Calu3 (cell line): ENCODE results near the gene IZUMO1R. TPM values are rescaled to one million over a fixed set of nuclear protein-coding genes. Genes with fewer than 3 reads are reported as not detected.
A peak's percentile ranks its signal among the peaks of the same experiment; 100 is the strongest.

Experiments
- BruUV-seq: library from RNA; stranded (reverse); fragments of 400-500 nt; replicated peaks from 2 replicates; lab custom pipeline; 2021; lab: Mats Ljungman, UMichigan
- CTCF ChIA-PET: fragments of 300-600 bp; sonication (Branson Sonifier 250); formaldehyde crosslinking; loops from one replicate; lab custom pipeline; 2022; ENCODE audit warnings: antibody characterized with exemption; lab: Charles Lee
- DNase-seq: peaks from one replicate; pipeline ENCODE4 v3.0.0; 2022
- H3K27ac Mint-ChIP-seq: one replicate; pipeline ENCODE4 v1.8.0; 2022; ENCODE audit warnings: mixed read lengths; ENCODE audit not compliant: unreplicated experiment
- H3K27me3 Mint-ChIP-seq: one replicate; pipeline ENCODE4 v1.8.0; 2022; ENCODE audit warnings: mixed read lengths; ENCODE audit not compliant: unreplicated experiment
- H3K36me3 Mint-ChIP-seq: one replicate; pipeline ENCODE4 v1.8.0; 2022; ENCODE audit warnings: mild to moderate bottlenecking, moderate library complexity, mixed read lengths; ENCODE audit not compliant: insufficient read depth, unreplicated experiment
- H3K4me1 Mint-ChIP-seq: one replicate; pipeline ENCODE4 v1.8.0; 2022; ENCODE audit warnings: mild to moderate bottlenecking, low read depth, mixed read lengths; ENCODE audit not compliant: unreplicated experiment
- H3K4me3 Mint-ChIP-seq: one replicate; pipeline ENCODE4 v1.8.0; 2022; ENCODE audit warnings: mild to moderate bottlenecking, low read depth, moderate library complexity, mixed read lengths; ENCODE audit not compliant: unreplicated experiment
- H3K9me3 Mint-ChIP-seq: one replicate; pipeline ENCODE4 v1.8.0; 2022; ENCODE audit warnings: low read depth, mixed read lengths; ENCODE audit not compliant: unreplicated experiment
- intact Hi-C: fragments of 100-400 bp; cut with micrococcal nuclease; formaldehyde crosslinking; loops from one replicate; pipeline ENCODE4 v1.10.0; 2022; ENCODE audit not compliant: unreplicated experiment
- total RNA-seq: library from RNA; stranded (reverse); gene quantifications from 2 replicates; pipeline ENCODE4 v1.2.3, GENCODE V29; 2022
- TF ChIP-seq, protein P1 (sequence below): fragments of 200-600 bp; IDR thresholded peaks from one replicate; pipeline ENCODE4 v1.8.0; 2022; ENCODE audit warnings: antibody characterized with exemption; ENCODE audit not compliant: unreplicated experiment

IZUMO1R gene
- total RNA-seq, 1 experiment from 2014 or later, result not detected

- CTCF ChIA-PET, result interaction anchor here (0.6 kb wide), 1 partner anchor 101 kb away, joined by 3 read pairs; no protein-coding TSS in a partner anchor
- Mint-ChIP-seq H3K36me3 (no peaks in the 10 kb centered on the region), H3K4me3 (no peak overlapping the region), H3K27me3 (peaks cover 26% of the 10 kb centered on the region), H3K4me1 (no peaks in the 10 kb centered on the region), H3K9me3 (no peaks in the 10 kb centered on the region), H3K27ac (no peak overlapping the region)
- TF ChIP-seq, protein P1, sequence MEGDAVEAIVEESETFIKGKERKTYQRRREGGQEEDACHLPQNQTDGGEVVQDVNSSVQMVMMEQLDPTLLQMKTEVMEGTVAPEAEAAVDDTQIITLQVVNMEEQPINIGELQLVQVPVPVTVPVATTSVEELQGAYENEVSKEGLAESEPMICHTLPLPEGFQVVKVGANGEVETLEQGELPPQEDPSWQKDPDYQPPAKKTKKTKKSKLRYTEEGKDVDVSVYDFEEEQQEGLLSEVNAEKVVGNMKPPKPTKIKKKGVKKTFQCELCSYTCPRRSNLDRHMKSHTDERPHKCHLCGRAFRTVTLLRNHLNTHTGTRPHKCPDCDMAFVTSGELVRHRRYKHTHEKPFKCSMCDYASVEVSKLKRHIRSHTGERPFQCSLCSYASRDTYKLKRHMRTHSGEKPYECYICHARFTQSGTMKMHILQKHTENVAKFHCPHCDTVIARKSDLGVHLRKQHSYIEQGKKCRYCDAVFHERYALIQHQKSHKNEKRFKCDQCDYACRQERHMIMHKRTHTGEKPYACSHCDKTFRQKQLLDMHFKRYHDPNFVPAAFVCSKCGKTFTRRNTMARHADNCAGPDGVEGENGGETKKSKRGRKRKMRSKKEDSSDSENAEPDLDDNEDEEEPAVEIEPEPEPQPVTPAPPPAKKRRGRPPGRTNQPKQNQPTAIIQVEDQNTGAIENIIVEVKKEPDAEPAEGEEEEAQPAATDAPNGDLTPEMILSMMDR, result no peak
- no TSS peak for BruUV-seq
- intact Hi-C loops, result no loop called here
- DNase-seq, result no peak
Observed at GRCh38 chr11:94295534-94295933, 8.8 kb upstream of the IZUMO1R start.

DNA sequence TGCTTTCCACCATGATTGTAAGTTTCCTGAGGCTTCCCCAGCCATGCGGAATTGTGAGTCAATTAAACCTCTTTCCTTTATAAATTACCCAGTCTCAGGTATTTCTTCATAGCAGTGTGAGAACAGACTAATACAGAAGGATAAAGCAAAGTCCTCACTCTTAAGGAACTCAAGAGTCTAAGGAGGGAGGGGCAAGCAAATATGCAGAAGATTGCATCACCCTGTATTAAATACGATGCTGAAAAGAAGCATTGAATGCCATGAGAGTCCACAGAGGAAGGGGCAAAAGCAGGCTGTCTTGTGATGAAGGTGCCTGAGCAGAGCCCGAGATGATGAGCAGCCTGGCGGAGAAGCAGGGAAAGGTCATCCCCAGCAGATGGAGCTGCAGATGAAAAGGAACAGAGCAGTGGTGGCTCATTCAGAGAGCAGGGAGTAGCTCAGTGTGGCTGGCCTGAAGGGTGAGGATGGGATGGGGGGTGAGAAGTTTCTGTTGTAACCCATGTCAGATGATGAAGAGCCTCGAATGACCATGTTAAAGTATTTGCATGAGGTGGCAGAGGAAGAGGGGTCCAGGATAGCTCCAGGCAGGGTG, 6.3 kb upstream of the IZUMO1R start:
- H3K4me1 Mint-ChIP-seq, result no peaks in the 10 kb centered on the region
- BruUV-seq, result no TSS peak
- no peak for DNase-seq
- peaks cover 40% of the 10 kb centered on the region for H3K27me3 Mint-ChIP-seq
- TF ChIP-seq, protein P1, result no peak
- peak overlapping the region; percentile 16 for H3K27ac Mint-ChIP-seq
- no peaks in the 10 kb centered on the region for H3K36me3 Mint-ChIP-seq
- CTCF ChIA-PET, result no interaction called here
- intact Hi-C loops, result no loop called here
- no peak overlapping the region for H3K4me3 Mint-ChIP-seq
- H3K9me3 Mint-ChIP-seq, result no peaks in the 10 kb centered on the region

GRCh38 chr11:94302776-94303175, 1.6 kb upstream of the IZUMO1R start:
- no peak for DNase-seq
- TF ChIP-seq, protein P1, result no peak
- H3K27ac Mint-ChIP-seq, result no peak overlapping the region
- peaks cover 45% of the 10 kb centered on the region for H3K27me3 Mint-ChIP-seq
- BruUV-seq, result no TSS peak
- no peak overlapping the region for H3K4me3 Mint-ChIP-seq
- H3K9me3 Mint-ChIP-seq, result no peaks in the 10 kb centered on the region
- CTCF ChIA-PET, result no interaction called here
- no peaks in the 10 kb centered on the region for H3K36me3 Mint-ChIP-seq
- peaks cover 7% of the 10 kb centered on the region for H3K4me1 Mint-ChIP-seq
- intact Hi-C loops, result no loop called here

- H3K4me3 Mint-ChIP-seq, result no peak overlapping the region
- TF ChIP-seq, protein P1, result no peak
- CTCF ChIA-PET, result no interaction called here
- H3K27ac Mint-ChIP-seq, result no peak overlapping the region
- H3K27me3 Mint-ChIP-seq, result peaks cover 23% of the 10 kb centered on the region
- intact Hi-C loops, result no loop called here
- no peak for DNase-seq
- peaks cover 7% of the 10 kb centered on the region for H3K4me1 Mint-ChIP-seq
- BruUV-seq, result no TSS peak
- H3K36me3 Mint-ChIP-seq, result no peaks in the 10 kb centered on the region
- no peaks in the 10 kb centered on the region for H3K9me3 Mint-ChIP-seq
Observed at GRCh38 chr11:94305146-94305545, 766 bp downstream of the IZUMO1R start.
